Brain microvascular endothelial cell (primary cell): Measurements from ENCODE around the gene PCNP.

Experiments
- DNase-seq: peaks from one replicate; pipeline ENCODE4 v3.0.0-alpha.2; 2020
- H3K27ac ChIP-seq: fragments of 250-450 bp; sonication (Bioruptor Pico); 2 replicates; pipeline ENCODE4 v1.5.1; 2020; ENCODE audit warnings: mild to moderate bottlenecking, moderate library complexity
- H3K27me3 ChIP-seq: fragments of 250-450 bp; sonication (Bioruptor Pico); replicated peaks from 2 replicates; pipeline ENCODE4 v1.5.1; 2020; ENCODE audit warnings: mild to moderate bottlenecking
- H3K36me3 ChIP-seq: fragments of 250-450 bp; sonication (Bioruptor Pico); replicated peaks from 2 replicates; pipeline ENCODE4 v1.5.1; 2020; ENCODE audit warnings: mild to moderate bottlenecking
- H3K4me3 ChIP-seq: 2 replicates; pipeline ENCODE4 v1.5.1; 2011; ENCODE audit warnings: low read depth, mild to moderate bottlenecking, control low read depth, low read length, moderate library complexity
- in situ Hi-C: cut with HindIII; loops from 2 replicates; pipeline ENCODE4 v1.10.0; 2017; ENCODE audit warnings: low sequenced_read_pairs, low pct_ligation_motif_present
- TF ChIP-seq, protein P1 (sequence below): IDR thresholded peaks from 2 replicates; pipeline ENCODE4 v1.5.1; 2011; ENCODE audit warnings: low read depth, mild to moderate bottlenecking, moderate library complexity, low read length, control low read depth, inconsistent platforms; ENCODE audit errors: missing control alignments

PCNP gene

GRCh38 chr3:101573449-101574387 lies at the start of gene PCNP:
PCNP (plus strand) TSS chr3:101574180; CDS start chr3:101574216, 36 bp downstream.
- in situ Hi-C loops, result no loop called here

DNA sequence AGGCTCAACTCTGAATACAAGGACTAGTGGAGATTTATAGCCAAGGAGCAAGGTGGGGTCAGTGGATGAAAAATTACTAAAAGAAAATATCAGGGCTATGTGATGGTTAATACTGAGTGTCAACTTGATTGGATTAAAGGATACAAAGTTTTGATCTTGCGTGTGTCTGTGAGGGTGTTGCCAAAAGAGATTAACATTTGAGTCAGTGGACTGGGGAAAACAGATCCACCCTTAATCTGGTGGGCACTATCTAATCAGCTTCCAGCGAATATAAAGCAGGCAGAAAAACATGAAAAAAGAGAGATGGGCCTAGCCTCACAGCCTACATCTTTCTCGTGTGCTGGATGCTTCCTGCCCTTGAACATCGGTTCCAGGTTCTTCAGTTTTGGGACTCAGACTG lies 46.5 kb upstream of the PCNP start:
- DNase-seq, result no peak
- no peak overlapping the region for H3K4me3 ChIP-seq
- in situ Hi-C loops, result no loop called here
- no peak overlapping the region for H3K27ac ChIP-seq
- H3K36me3 ChIP-seq, result no peaks in the 10 kb centered on the region
- H3K27me3 ChIP-seq, result no peaks in the 10 kb centered on the region
- TF ChIP-seq, protein P1, sequence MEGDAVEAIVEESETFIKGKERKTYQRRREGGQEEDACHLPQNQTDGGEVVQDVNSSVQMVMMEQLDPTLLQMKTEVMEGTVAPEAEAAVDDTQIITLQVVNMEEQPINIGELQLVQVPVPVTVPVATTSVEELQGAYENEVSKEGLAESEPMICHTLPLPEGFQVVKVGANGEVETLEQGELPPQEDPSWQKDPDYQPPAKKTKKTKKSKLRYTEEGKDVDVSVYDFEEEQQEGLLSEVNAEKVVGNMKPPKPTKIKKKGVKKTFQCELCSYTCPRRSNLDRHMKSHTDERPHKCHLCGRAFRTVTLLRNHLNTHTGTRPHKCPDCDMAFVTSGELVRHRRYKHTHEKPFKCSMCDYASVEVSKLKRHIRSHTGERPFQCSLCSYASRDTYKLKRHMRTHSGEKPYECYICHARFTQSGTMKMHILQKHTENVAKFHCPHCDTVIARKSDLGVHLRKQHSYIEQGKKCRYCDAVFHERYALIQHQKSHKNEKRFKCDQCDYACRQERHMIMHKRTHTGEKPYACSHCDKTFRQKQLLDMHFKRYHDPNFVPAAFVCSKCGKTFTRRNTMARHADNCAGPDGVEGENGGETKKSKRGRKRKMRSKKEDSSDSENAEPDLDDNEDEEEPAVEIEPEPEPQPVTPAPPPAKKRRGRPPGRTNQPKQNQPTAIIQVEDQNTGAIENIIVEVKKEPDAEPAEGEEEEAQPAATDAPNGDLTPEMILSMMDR, result no peak

More at GRCh38 chr3:101573449-101574387, at the start of gene PCNP:
- Histone ChIP-seq H3K4me3 (peak within 1 kb of the TSS; percentile 92), H3K27ac (peak within 1 kb of the TSS; percentile 96), H3K27me3 (no peaks in the 10 kb centered on the region), H3K36me3 (peaks cover 8% of the 10 kb centered on the region)
- TF ChIP-seq, protein P1, result peak; percentile 83
- peak; percentile 99 for DNase-seq

DNA sequence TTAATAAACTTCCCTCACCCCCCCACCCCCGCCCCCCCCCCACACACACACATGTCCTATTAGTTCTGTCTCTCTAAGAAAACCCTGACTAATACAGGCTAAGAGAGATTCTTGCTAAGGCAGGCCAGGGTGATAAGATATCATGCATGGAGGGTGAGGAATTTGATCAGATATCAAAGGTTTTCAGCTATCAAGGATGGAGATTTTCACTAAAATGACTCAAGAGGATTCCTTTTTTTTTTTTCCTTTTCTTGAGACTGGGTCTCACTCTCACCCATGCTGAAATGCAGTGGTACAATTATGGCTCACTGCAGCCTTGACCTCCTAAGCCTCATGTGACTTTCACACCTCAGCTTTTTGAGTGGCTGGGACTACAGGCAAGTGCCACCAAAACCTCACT lies 46.1 kb upstream of the PCNP start:
- Histone ChIP-seq H3K27me3 (no peaks in the 10 kb centered on the region), H3K36me3 (no peaks in the 10 kb centered on the region), H3K4me3 (no peak overlapping the region), H3K27ac (no peak overlapping the region)
- no peak for DNase-seq
- TF ChIP-seq, protein P1, result no peak
- in situ Hi-C loops, result no loop called here

GRCh38 chr3:101529816-101530685 lies 43.9 kb upstream of the PCNP start:
- Histone ChIP-seq H3K4me3 (no peak overlapping the region), H3K27ac (no peak overlapping the region), H3K27me3 (no peaks in the 10 kb centered on the region), H3K36me3 (no peaks in the 10 kb centered on the region)
- TF ChIP-seq, protein P1, result no peak
- in situ Hi-C loops, result no loop called here
- no peak for DNase-seq

- H3K4me3 ChIP-seq, result no peak overlapping the region
- TF ChIP-seq, protein P1, result no peak
- no peak for DNase-seq
- H3K36me3 ChIP-seq, result no peaks in the 10 kb centered on the region
- H3K27me3 ChIP-seq, result no peaks in the 10 kb centered on the region
- H3K27ac ChIP-seq, result no peak overlapping the region
- in situ Hi-C loops, result no loop called here
Measured at GRCh38 chr3:101530686-101531047, 43.3 kb upstream of the PCNP start.
